ENCODE data around the gene ZNF692. TPM values are rescaled to one million over a fixed set of nuclear protein-coding genes. Genes with fewer than 3 reads are reported as not detected.
A peak's percentile ranks its signal among the peaks of the same experiment; 100 is the strongest.

Gene ZNF692
- total RNA-seq, 1 donor from 2014 or later = 60.2 TPM

DNA sequence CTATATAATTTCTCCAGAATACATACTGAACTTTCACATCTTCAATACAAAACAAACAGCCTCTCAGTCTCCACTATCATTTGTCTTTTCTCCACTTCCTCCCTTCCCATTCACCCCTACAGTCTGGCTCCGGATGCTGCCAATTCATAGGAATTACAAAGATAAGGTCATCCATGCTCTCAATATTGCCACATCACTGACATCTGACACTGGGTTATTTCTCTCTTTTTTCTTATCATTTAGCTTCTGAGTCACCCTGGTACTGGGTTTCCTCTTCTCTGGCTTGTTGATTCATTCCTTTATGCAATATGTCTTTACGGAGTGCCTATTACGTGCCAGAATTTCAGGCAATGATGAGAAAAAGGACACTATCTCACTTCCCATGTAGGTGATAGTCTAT is 30.0 kb downstream of the ZNF692 start:
- H3K4me3 Mint-ChIP-seq (ENCODE audit: unreplicated experiment) = no peak overlapping the region
- TF ChIP-seq, protein P1, sequence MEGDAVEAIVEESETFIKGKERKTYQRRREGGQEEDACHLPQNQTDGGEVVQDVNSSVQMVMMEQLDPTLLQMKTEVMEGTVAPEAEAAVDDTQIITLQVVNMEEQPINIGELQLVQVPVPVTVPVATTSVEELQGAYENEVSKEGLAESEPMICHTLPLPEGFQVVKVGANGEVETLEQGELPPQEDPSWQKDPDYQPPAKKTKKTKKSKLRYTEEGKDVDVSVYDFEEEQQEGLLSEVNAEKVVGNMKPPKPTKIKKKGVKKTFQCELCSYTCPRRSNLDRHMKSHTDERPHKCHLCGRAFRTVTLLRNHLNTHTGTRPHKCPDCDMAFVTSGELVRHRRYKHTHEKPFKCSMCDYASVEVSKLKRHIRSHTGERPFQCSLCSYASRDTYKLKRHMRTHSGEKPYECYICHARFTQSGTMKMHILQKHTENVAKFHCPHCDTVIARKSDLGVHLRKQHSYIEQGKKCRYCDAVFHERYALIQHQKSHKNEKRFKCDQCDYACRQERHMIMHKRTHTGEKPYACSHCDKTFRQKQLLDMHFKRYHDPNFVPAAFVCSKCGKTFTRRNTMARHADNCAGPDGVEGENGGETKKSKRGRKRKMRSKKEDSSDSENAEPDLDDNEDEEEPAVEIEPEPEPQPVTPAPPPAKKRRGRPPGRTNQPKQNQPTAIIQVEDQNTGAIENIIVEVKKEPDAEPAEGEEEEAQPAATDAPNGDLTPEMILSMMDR (IDR thresholded peaks at IDR 0.05; ENCODE audit: partially characterized antibody, unreplicated experiment) = no peak
- H3K36me3 Mint-ChIP-seq (ENCODE audit: unreplicated experiment) = peaks cover 10% of the 10 kb centered on the region
- DNase-seq = no peak
- H3K27ac Mint-ChIP-seq (ENCODE audit: unreplicated experiment) = no peak overlapping the region
- H3K4me1 Mint-ChIP-seq (ENCODE audit: low read depth, unreplicated experiment) = peaks cover 18% of the 10 kb centered on the region
- peaks cover 6% of the 10 kb centered on the region for H3K9me3 Mint-ChIP-seq (ENCODE audit: unreplicated experiment)
- H3K27me3 Mint-ChIP-seq (ENCODE audit: unreplicated experiment) = peaks cover 11% of the 10 kb centered on the region

GRCh38 chr1:248825909-248826760 is 32.8 kb downstream of the ZNF692 start, which contains the start of gene SH3BP5L:
Gene SH3BP5L (minus strand): TSS chr1:248825915. CDS start chr1:248824935, 980 bp downstream.
- peak; percentile 90 for DNase-seq
- Mint-ChIP-seq H3K4me3 (ENCODE audit: unreplicated experiment) (peak within 1 kb of the TSS; percentile 94), H3K27me3 (ENCODE audit: unreplicated experiment) (peaks cover 11% of the 10 kb centered on the region), H3K36me3 (ENCODE audit: unreplicated experiment) (peaks cover 10% of the 10 kb centered on the region), H3K27ac (ENCODE audit: unreplicated experiment) (peak within 1 kb of the TSS; percentile 98), H3K4me1 (ENCODE audit: low read depth, unreplicated experiment) (peaks cover 27% of the 10 kb centered on the region), H3K9me3 (ENCODE audit: unreplicated experiment) (peaks cover 6% of the 10 kb centered on the region)
- TF ChIP-seq, protein P1 (IDR thresholded peaks at IDR 0.05; ENCODE audit: partially characterized antibody, unreplicated experiment) = peak; percentile 43

DNA sequence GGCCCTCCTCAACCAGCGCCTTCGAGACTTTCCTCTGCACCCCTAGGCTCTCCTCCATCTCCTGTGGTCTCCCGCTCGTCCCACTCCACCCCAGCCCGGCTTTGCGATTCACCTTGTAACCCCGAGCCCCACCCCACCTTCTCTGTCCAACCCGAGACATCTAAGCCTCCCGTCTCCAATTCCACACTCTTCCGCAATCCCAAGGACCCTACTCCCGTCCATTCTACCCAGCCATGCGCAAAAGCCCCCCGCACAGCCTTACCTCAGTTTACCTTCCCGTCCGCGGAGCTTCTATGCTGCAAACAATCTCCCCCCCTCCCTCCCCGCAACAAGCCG is 33.3 kb downstream of the ZNF692 start:
- Mint-ChIP-seq H3K4me1 (ENCODE audit: low read depth, unreplicated experiment) (peaks cover 27% of the 10 kb centered on the region), H3K27ac (ENCODE audit: unreplicated experiment) (peak overlapping the region; percentile 98), H3K4me3 (ENCODE audit: unreplicated experiment) (peak overlapping the region; percentile 94), H3K9me3 (ENCODE audit: unreplicated experiment) (peaks cover 6% of the 10 kb centered on the region), H3K36me3 (ENCODE audit: unreplicated experiment) (peaks cover 10% of the 10 kb centered on the region), H3K27me3 (ENCODE audit: unreplicated experiment) (peaks cover 11% of the 10 kb centered on the region)
- peak; percentile 32 for DNase-seq
- TF ChIP-seq, protein P1 (IDR thresholded peaks at IDR 0.05; ENCODE audit: partially characterized antibody, unreplicated experiment) = no peak

DNA sequence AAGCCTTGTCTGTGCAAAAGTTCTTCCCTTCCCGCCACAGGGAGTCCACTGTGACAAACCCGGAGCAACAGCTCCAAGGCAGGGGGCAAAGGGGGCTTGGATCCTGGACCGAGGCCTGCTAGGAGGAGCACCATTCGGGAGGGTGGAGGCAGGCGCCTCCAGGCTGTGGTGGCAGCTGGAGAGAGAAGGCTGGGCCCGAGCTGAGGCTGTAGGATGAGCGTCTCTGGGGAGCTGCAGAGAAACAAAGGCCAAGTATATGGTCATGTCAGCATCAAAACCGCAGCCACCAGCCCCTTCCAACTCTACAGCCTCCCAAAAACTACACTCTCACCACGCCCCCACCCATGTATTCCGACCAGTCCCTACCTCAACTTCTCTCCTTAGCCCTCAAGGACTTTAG is 33.7 kb downstream of the ZNF692 start:
- DNase-seq = peak; percentile 49
- peaks cover 11% of the 10 kb centered on the region for H3K27me3 Mint-ChIP-seq (ENCODE audit: unreplicated experiment)
- TF ChIP-seq, protein P1 (IDR thresholded peaks at IDR 0.05; ENCODE audit: partially characterized antibody, unreplicated experiment) = no peak
- peaks cover 10% of the 10 kb centered on the region for H3K36me3 Mint-ChIP-seq (ENCODE audit: unreplicated experiment)
- H3K27ac Mint-ChIP-seq (ENCODE audit: unreplicated experiment) = peak overlapping the region; percentile 98
- H3K9me3 Mint-ChIP-seq (ENCODE audit: unreplicated experiment) = peaks cover 6% of the 10 kb centered on the region
- peak overlapping the region; percentile 94 for H3K4me3 Mint-ChIP-seq (ENCODE audit: unreplicated experiment)
- peaks cover 29% of the 10 kb centered on the region for H3K4me1 Mint-ChIP-seq (ENCODE audit: low read depth, unreplicated experiment)

DNA sequence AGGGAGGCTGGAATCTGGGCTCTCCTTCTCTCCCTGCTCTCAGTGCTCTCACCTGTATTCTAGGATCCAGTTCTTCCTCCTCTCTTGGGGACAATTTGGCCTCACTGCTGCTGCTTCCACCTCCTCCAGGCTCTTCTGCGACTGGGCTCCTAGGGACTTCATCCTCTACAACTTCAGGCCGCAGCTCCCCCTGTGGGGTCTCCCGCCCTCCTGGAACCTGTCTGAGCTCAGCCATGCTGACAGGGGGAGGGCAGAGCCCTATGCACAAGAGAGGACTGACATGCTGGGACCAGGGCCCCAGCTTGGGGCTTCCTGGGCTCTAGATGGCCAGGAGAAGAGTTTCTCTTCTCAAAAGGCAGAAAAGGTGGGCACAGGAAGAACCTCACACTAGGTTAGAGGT is 34.2 kb downstream of the ZNF692 start:
- DNase-seq = no peak
- Mint-ChIP-seq H3K27me3 (ENCODE audit: unreplicated experiment) (peaks cover 11% of the 10 kb centered on the region), H3K27ac (ENCODE audit: unreplicated experiment) (peak overlapping the region; percentile 98), H3K4me1 (ENCODE audit: low read depth, unreplicated experiment) (peaks cover 31% of the 10 kb centered on the region), H3K9me3 (ENCODE audit: unreplicated experiment) (peaks cover 6% of the 10 kb centered on the region), H3K36me3 (ENCODE audit: unreplicated experiment) (peaks cover 10% of the 10 kb centered on the region), H3K4me3 (ENCODE audit: unreplicated experiment) (peak overlapping the region; percentile 94)
- TF ChIP-seq, protein P1 (IDR thresholded peaks at IDR 0.05; ENCODE audit: partially characterized antibody, unreplicated experiment) = no peak

All from glutamatergic neuron (in vitro differentiated cells).